ENCODE measurements around the gene SYT2. TPM values are rescaled to one million over a fixed set of nuclear protein-coding genes. Genes with fewer than 3 reads are reported as not detected.
A peak's percentile ranks its signal among the peaks of the same experiment; 100 is the strongest.
"Not testable (repeated sequence)": the region's sequence is repeated elsewhere in the genome, so short reads cannot be mapped to it uniquely, and the experiment has no call there.

Gene SYT2
- total RNA-seq, 1 experiment from 2014 or later = 12.1 TPM

DNA sequence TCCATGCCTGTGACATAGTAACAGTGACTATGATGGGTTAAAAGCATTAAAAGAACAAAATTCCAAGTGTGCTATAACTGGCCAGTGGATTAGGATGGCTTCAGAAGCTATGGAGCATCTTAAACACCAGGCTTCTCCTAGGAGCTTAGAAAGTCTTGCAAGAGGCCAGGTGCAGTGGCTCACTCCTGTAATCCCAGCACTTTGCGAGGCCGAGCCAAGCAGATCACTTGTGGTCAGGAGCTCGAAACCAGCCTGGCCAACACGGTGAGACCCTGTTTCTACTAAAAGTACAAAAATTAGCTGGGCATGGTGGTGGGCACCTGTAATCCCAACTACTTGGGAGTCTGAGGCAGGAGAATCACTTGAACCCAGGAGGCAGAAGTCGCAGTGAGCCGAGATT is 12.8 kb upstream of the SYT2 start:
- CTCF ChIA-PET = interaction anchor here (1.0 to 3.4 kb wide), 2 partner anchors 62 to 63 kb away, joined by 4 to 8 read pairs; no protein-coding TSS in a partner anchor
- ATAC-seq; H3K9me3 Mint-ChIP-seq; DNase-seq (ENCODE audit: low spot score); H3K27me3 Mint-ChIP-seq (ENCODE audit: low read depth); POLR2A ChIA-PET; H3K4me1 Mint-ChIP-seq; H3K27ac Mint-ChIP-seq; H3K4me3 Mint-ChIP-seq: not testable (repeated sequence)
- H3K36me3 Mint-ChIP-seq = peaks cover 17% of the 10 kb centered on the region
- peak; percentile 18; the same call in 1 of the 2 replicates for TF ChIP-seq ZNF121 (CRISPR knock-in tag; IDR thresholded peaks at IDR 0.05)

DNA sequence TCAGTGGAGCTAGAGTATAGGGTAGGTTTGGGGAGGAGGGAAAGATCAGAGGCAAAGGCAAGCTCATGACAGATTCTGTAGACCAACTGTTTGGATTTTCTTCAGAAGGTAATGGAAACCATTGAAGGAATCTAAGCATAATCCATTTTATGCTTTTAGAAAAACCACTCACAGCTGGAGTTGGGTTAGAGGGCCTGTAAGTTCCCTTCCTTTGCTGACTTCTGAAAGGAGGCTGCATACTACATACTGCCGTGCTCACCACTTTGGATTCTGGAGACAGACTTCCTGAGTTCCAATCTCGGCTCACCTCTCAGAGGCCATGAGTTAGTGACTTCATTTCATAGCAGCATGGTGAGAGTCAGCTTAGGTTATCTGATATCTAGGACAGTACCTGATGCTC is 6.4 kb upstream of the SYT2 start:
- no peaks in the 10 kb centered on the region for H3K36me3 Mint-ChIP-seq
- H3K9me3 Mint-ChIP-seq = no peaks in the 10 kb centered on the region
- H3K4me1 Mint-ChIP-seq = peaks cover 27% of the 10 kb centered on the region
- ChIA-PET POLR2A (no interaction called here), CTCF (interaction anchor here (0.7 to 7.1 kb wide), 9 partner anchors 19 to 505 kb away, joined by 3 to 150 read pairs (median 3); no protein-coding TSS in a partner anchor)
- H3K27ac Mint-ChIP-seq = no peak overlapping the region
- peaks cover 3% of the 10 kb centered on the region; the same call in 1 of the 2 replicates for H3K27me3 Mint-ChIP-seq (ENCODE audit: low read depth)
- TF ChIP-seq HMGXB4 (CRISPR knock-in tag; IDR thresholded peaks at IDR 0.05) (no peak), GABPB1 (CRISPR knock-in tag; IDR thresholded peaks at IDR 0.05) (no peak), ZNF317 (CRISPR knock-in tag; IDR thresholded peaks at IDR 0.05; ENCODE audit: borderline replicate concordance, low read depth) (no peak), ZNF281 (CRISPR knock-in tag; IDR thresholded peaks at IDR 0.05) (no peak), CBFB (CRISPR knock-in tag; IDR thresholded peaks at IDR 0.05; ENCODE audit: low read depth) (no peak), TCF7 (CRISPR knock-in tag; IDR thresholded peaks at IDR 0.05; ENCODE audit: low read depth) (no peak), CREM (CRISPR knock-in tag; IDR thresholded peaks at IDR 0.05) (no peak), ZMAT4 (CRISPR knock-in tag; IDR thresholded peaks at IDR 0.05) (no peak), ZNF263 (CRISPR knock-in tag; IDR thresholded peaks at IDR 0.05; ENCODE audit: low read depth) (no peak), SMAD3 (CRISPR knock-in tag; IDR thresholded peaks at IDR 0.05; ENCODE audit: borderline replicate concordance) (no peak), MYBL2 (CRISPR knock-in tag; IDR thresholded peaks at IDR 0.05) (no peak), NR2C2 (CRISPR knock-in tag; IDR thresholded peaks at IDR 0.05) (no peak)
- TF ChIP-seq, protein P1, sequence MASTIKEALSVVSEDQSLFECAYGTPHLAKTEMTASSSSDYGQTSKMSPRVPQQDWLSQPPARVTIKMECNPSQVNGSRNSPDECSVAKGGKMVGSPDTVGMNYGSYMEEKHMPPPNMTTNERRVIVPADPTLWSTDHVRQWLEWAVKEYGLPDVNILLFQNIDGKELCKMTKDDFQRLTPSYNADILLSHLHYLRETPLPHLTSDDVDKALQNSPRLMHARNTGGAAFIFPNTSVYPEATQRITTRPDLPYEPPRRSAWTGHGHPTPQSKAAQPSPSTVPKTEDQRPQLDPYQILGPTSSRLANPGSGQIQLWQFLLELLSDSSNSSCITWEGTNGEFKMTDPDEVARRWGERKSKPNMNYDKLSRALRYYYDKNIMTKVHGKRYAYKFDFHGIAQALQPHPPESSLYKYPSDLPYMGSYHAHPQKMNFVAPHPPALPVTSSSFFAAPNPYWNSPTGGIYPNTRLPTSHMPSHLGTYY (CRISPR knock-in tag; IDR thresholded peaks at IDR 0.05) = no peak
- TF ChIP-seq, protein P2, sequence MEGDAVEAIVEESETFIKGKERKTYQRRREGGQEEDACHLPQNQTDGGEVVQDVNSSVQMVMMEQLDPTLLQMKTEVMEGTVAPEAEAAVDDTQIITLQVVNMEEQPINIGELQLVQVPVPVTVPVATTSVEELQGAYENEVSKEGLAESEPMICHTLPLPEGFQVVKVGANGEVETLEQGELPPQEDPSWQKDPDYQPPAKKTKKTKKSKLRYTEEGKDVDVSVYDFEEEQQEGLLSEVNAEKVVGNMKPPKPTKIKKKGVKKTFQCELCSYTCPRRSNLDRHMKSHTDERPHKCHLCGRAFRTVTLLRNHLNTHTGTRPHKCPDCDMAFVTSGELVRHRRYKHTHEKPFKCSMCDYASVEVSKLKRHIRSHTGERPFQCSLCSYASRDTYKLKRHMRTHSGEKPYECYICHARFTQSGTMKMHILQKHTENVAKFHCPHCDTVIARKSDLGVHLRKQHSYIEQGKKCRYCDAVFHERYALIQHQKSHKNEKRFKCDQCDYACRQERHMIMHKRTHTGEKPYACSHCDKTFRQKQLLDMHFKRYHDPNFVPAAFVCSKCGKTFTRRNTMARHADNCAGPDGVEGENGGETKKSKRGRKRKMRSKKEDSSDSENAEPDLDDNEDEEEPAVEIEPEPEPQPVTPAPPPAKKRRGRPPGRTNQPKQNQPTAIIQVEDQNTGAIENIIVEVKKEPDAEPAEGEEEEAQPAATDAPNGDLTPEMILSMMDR (IDR thresholded peaks at IDR 0.05) = no peak
- TF ChIP-seq, protein P3, sequence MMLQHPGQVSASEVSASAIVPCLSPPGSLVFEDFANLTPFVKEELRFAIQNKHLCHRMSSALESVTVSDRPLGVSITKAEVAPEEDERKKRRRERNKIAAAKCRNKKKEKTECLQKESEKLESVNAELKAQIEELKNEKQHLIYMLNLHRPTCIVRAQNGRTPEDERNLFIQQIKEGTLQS (CRISPR knock-in tag; conservative IDR thresholded peaks at IDR 0.05) = no peak
- no peak overlapping the region for H3K4me3 Mint-ChIP-seq
- ATAC-seq (no peak), DNase-seq (ENCODE audit: low spot score) (no peak)

Measured in WTC11 (cell line).